ENCODE data around the gene DDX25.

The DDX25 gene

GRCh38 chr11:125976156-125976555 is 71.8 kb downstream of the DDX25 start:
- TF ChIP-seq, protein P1, sequence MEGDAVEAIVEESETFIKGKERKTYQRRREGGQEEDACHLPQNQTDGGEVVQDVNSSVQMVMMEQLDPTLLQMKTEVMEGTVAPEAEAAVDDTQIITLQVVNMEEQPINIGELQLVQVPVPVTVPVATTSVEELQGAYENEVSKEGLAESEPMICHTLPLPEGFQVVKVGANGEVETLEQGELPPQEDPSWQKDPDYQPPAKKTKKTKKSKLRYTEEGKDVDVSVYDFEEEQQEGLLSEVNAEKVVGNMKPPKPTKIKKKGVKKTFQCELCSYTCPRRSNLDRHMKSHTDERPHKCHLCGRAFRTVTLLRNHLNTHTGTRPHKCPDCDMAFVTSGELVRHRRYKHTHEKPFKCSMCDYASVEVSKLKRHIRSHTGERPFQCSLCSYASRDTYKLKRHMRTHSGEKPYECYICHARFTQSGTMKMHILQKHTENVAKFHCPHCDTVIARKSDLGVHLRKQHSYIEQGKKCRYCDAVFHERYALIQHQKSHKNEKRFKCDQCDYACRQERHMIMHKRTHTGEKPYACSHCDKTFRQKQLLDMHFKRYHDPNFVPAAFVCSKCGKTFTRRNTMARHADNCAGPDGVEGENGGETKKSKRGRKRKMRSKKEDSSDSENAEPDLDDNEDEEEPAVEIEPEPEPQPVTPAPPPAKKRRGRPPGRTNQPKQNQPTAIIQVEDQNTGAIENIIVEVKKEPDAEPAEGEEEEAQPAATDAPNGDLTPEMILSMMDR (IDR thresholded peaks at IDR 0.05; ENCODE audit: low read depth, low read length, missing control alignments) = no peak
- DNase-seq (ENCODE audit: extremely low read depth, low read depth) = no peak
- no peak overlapping the region for H3K4me3 ChIP-seq (replicated peaks; ENCODE audit: low read depth, low read length)

DNA sequence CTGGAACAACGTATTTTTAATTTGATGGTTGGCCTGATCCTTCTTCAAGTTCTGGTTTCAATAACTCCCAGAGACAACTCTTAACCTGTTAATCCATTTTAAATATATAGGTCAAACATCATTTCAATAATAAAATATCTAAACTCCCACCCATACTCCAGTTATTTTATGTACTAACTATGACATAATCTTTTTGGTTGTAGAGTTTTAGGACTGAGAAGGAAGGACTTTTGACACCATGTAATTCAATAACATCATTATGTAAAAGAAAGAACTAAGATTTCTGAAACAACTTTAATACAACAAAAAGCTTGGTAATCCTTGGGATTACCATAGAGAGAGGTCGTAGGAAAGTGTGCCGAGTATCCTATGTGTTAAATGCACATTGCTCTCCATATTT is 73.0 kb downstream of the DDX25 start:
- DNase-seq (ENCODE audit: extremely low read depth, low read depth) = no peak
- TF ChIP-seq, protein P1 (IDR thresholded peaks at IDR 0.05; ENCODE audit: low read depth, low read length, missing control alignments) = no peak
- H3K4me3 ChIP-seq (replicated peaks; ENCODE audit: low read depth, low read length) = no peak overlapping the region

DNA sequence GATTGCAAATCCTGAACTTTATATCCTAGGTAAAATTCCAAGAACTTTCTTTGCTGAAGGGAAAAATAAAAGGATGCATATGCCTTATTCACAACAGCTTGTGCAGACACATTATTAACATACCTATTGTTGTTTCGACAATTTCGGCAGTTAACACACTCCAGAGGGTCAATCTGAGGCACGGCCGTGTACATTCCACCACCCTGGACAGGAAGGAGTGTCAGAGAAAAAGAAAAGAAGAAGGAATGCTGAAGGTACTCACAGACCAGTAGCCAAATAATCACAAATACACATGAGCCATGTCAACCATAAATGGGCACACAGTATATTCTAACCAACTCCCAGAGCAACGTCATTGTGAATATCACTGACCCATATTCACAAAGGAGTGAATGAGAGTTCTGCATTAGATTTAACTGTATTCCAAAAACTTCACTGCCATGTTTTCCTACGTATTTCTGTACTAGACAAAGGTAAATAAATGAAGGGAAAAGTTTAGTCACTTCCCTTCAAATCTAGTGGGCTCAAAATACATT is 73.9 kb downstream of the DDX25 start:
- TF ChIP-seq, protein P1 (IDR thresholded peaks at IDR 0.05; ENCODE audit: low read depth, low read length, missing control alignments) = no peak
- DNase-seq (ENCODE audit: extremely low read depth, low read depth) = no peak
- H3K4me3 ChIP-seq (replicated peaks; ENCODE audit: low read depth, low read length) = no peak overlapping the region

All from HFF-Myc (cell line).